SK-N-SH treated with all-trans-retinoic acid at 6 μM for 48 hours (cell line): ENCODE data around the gene LRRC28.

ENCODE experiments used
- ARNTL ChIP-seq: fragments of 450-650 bp; formaldehyde crosslinking; IDR thresholded peaks from 2 replicates; pipeline ENCODE4 v1.5.0; 2020; ENCODE audit warnings: low read depth, mild to moderate bottlenecking, moderate library complexity, borderline replicate concordance
- CREB5 ChIP-seq: fragments of 250-450 bp; sonication (Bioruptor Pico); IDR thresholded peaks from 2 replicates; pipeline ENCODE4 v1.5.1; 2020; ENCODE audit warnings: low read depth, mild to moderate bottlenecking, moderate library complexity
- GLIS3 ChIP-seq: fragments of 250-450 bp; sonication (Bioruptor Pico); IDR thresholded peaks from 2 replicates; pipeline ENCODE4 v1.5.0; 2020; ENCODE audit warnings: mild to moderate bottlenecking, moderate library complexity
- ISL1 ChIP-seq: fragments of 250-450 bp; sonication (Bioruptor Pico); IDR thresholded peaks from 2 replicates; pipeline ENCODE4 v2.1.2; 2022; ENCODE audit warnings: mild to moderate bottlenecking, moderate library complexity
- PATZ1 ChIP-seq: fragments of 250-450 bp; sonication (Bioruptor Pico); IDR thresholded peaks from 2 replicates; pipeline ENCODE4 v1.8.0; 2020; ENCODE audit warnings: mild to moderate bottlenecking, moderate library complexity, borderline replicate concordance
- PPARA ChIP-seq: fragments of 250-450 bp; sonication (Bioruptor Pico); IDR thresholded peaks from 2 replicates; pipeline ENCODE4 v1.5.0; 2020; ENCODE audit warnings: mild to moderate bottlenecking, borderline replicate concordance
- TCF4 ChIP-seq: fragments of 250-450 bp; sonication (Bioruptor Pico); IDR thresholded peaks from 2 replicates; pipeline ENCODE4 v1.8.0; 2021; ENCODE audit warnings: mild to moderate bottlenecking, moderate library complexity, borderline replicate concordance
- TOX ChIP-seq: fragments of 250-450 bp; sonication (Bioruptor Pico); IDR thresholded peaks from 2 replicates; pipeline ENCODE4 v1.8.0; 2021; ENCODE audit warnings: mild to moderate bottlenecking, moderate library complexity, borderline replicate concordance
- ZFP3 ChIP-seq: fragments of 250-450 bp; sonication (Bioruptor Pico); IDR thresholded peaks from 2 replicates; pipeline ENCODE4 v1.5.0; 2020; ENCODE audit warnings: mild to moderate bottlenecking, moderate library complexity
- ZFP30 ChIP-seq: fragments of 450-650 bp; formaldehyde crosslinking; IDR thresholded peaks from 2 replicates; pipeline ENCODE4 v1.5.0; 2022; ENCODE audit warnings: mild to moderate bottlenecking, moderate library complexity
- TF ChIP-seq, protein P1 (sequence below): fragments of 250-450 bp; sonication (Bioruptor Pico); IDR thresholded peaks from 2 replicates; pipeline ENCODE4 v1.5.0; 2020; ENCODE audit warnings: mild to moderate bottlenecking, moderate library complexity
- TF ChIP-seq, protein P2 (sequence below): fragments of 250-450 bp; sonication (Bioruptor Pico); IDR thresholded peaks from 2 replicates; pipeline ENCODE4 v1.8.0; 2021; ENCODE audit warnings: low read depth, mild to moderate bottlenecking, moderate library complexity, borderline replicate concordance

DNA sequence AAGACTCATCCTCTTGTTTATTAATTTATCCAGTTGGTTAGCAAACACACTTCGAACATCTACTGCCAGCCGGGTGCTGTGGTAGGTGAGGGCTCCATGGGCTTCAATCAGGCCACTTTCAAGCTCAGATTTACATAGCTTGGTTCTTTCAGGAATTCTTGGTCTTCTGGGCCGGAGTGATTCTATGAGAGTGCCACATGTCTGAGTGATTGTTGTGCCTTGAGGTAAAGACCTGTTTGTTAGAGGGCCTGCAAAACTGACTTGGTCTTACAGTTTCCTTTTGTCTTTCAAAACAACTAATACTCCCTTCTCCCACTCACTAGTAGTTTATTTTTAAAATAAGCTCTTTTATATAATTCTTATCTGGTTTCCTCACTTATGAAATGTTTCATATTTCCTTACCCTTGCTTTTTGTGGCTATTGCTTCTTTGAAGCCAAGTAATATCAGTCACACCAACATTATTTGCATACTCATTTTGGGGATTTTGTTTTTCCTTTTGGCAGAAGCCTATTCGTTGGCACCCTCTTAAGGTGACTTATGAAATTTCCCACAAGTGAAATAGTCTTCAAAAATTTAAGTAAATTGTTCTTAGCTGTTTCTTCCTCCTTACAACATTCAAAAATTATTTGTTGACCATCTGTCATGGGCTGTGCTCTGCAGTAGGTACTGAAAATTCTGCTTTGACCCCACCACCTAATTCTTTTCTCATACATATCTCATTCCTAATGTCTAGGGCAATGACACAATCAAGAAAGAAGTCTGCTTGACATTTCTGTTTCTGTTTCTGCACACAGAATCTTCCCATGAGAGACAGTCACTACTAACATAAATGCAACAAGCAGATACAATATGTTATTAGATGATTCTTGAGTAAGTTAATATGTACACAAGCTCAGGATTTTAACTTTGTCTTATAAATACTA is 120.2 kb downstream of the LRRC28 start:
- TF ChIP-seq, protein P1, sequence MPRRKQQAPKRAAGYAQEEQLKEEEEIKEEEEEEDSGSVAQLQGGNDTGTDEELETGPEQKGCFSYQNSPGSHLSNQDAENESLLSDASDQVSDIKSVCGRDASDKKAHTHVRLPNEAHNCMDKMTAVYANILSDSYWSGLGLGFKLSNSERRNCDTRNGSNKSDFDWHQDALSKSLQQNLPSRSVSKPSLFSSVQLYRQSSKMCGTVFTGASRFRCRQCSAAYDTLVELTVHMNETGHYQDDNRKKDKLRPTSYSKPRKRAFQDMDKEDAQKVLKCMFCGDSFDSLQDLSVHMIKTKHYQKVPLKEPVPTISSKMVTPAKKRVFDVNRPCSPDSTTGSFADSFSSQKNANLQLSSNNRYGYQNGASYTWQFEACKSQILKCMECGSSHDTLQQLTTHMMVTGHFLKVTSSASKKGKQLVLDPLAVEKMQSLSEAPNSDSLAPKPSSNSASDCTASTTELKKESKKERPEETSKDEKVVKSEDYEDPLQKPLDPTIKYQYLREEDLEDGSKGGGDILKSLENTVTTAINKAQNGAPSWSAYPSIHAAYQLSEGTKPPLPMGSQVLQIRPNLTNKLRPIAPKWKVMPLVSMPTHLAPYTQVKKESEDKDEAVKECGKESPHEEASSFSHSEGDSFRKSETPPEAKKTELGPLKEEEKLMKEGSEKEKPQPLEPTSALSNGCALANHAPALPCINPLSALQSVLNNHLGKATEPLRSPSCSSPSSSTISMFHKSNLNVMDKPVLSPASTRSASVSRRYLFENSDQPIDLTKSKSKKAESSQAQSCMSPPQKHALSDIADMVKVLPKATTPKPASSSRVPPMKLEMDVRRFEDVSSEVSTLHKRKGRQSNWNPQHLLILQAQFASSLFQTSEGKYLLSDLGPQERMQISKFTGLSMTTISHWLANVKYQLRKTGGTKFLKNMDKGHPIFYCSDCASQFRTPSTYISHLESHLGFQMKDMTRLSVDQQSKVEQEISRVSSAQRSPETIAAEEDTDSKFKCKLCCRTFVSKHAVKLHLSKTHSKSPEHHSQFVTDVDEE = no peak
- TF ChIP-seq ARNTL (CRISPR knock-in tag) (no peak), GLIS3 (CRISPR knock-in tag) (no peak), PATZ1 (CRISPR knock-in tag) (no peak), ZFP3 (CRISPR knock-in tag) (no peak), ISL1 (CRISPR knock-in tag) (no peak), ZFP30 (CRISPR knock-in tag) (no peak), CREB5 (no peak), TOX (CRISPR knock-in tag) (no peak), TCF4 (CRISPR knock-in tag) (no peak), PPARA (CRISPR knock-in tag) (no peak)
- TF ChIP-seq, protein P2, sequence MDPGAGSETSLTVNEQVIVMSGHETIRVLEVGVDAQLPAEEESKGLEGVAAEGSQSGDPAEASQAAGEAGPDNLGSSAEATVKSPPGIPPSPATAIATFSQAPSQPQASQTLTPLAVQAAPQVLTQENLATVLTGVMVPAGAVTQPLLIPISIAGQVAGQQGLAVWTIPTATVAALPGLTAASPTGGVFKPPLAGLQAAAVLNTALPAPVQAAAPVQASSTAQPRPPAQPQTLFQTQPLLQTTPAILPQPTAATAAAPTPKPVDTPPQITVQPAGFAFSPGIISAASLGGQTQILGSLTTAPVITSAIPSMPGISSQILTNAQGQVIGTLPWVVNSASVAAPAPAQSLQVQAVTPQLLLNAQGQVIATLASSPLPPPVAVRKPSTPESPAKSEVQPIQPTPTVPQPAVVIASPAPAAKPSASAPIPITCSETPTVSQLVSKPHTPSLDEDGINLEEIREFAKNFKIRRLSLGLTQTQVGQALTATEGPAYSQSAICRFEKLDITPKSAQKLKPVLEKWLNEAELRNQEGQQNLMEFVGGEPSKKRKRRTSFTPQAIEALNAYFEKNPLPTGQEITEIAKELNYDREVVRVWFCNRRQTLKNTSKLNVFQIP = no peak
